AG10803 (cell line): ENCODE data around the gene MEF2A.

ENCODE experiments used
- DNase-seq: peaks from one replicate; pipeline ENCODE4 v3.0.0; 2010; ENCODE audit warnings: low read depth
- H3K4me3 ChIP-seq: 2 replicates; pipeline ENCODE4 v1.5.1; 2011; ENCODE audit warnings: mild to moderate bottlenecking, low read length, control low read depth
- CTCF ChIP-seq: conservative IDR thresholded peaks from 2 replicates; pipeline ENCODE4 v1.5.1; 2011; ENCODE audit warnings: mild to moderate bottlenecking, low read length, control low read depth, inconsistent platforms

The MEF2A gene

DNA sequence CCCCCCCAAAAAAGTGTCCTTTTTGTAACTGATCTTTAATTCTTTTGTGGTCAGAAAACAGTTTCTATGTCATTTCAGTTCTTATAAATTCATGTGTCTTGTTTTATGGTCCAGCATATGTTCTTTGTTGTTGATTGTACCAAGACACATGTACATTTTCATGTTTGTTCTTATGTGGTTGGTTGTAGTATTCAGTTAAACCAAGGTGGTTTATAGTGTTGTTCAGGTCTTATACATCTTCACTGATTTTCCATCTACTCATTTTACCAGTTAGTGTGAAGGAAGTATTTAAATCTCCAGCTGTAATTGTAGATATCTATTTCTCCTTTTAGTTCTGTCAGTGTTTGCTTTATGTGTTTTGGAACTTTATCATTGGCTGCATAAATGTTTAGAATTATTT is 24.0 kb downstream of the MEF2A start:
- no peak for TF ChIP-seq CTCF
- H3K4me3 ChIP-seq: no peak overlapping the region
- no peak for DNase-seq

GRCh38 chr15:99590913-99591646 is 25.3 kb downstream of the MEF2A start:
- no peak for DNase-seq

GRCh38 chr15:99592145-99592791 is 26.5 kb downstream of the MEF2A start:
- no peak overlapping the region for H3K4me3 ChIP-seq
- TF ChIP-seq CTCF: no peak
- DNase-seq: peak; percentile 60

More at GRCh38 chr15:99590913-99591646, 25.3 kb downstream of the MEF2A start:
- no peak overlapping the region for H3K4me3 ChIP-seq
- no peak for TF ChIP-seq CTCF

- no peak overlapping the region for H3K4me3 ChIP-seq
- TF ChIP-seq CTCF: no peak
- DNase-seq: no peak
Observed at GRCh38 chr15:99593070-99593469, 27.3 kb downstream of the MEF2A start.

DNA sequence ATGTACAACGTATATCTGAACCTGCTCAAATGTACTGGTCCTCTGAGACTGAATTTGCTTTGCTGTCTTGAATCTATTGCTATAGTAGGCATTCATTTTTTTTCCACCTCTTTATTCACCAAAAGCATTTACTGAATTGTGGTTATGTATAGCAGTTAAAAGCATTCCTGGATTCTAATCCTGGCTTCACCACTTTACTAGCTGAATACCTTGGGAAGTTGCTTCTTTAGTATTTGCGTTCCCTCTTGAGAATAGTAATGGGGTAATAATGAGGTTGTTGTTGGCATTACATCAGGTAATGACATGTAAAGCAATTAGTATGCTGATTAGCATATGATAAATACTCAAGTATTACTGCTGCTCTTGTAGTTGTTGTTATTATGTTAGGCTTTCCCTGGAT is 29.1 kb downstream of the MEF2A start:
- no peak for TF ChIP-seq CTCF
- no peak for DNase-seq
- no peak overlapping the region for H3K4me3 ChIP-seq

GRCh38 chr15:99598296-99598695 is 32.5 kb downstream of the MEF2A start:
- H3K4me3 ChIP-seq: no peak overlapping the region
- TF ChIP-seq CTCF: no peak

DNA sequence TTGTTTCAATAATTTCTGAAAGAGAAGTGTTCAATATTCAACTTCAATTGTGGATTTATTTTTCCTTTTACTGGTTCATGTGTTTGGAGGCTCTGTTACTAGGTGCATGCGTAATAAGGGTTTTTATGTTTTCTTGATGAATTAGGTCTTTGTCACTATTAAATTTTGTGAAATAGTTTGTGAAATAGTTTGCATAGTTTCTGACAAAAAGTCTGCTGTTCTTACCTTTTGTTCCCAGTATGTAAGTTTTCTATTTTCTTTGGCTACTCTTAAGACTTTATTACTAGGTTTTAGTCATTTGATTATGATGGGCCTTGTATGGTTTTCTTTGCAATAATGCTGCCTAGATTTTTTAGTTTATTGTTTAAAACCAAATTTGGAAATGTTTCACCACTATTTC is 38.0 kb downstream of the MEF2A start:
- TF ChIP-seq CTCF: no peak
- H3K4me3 ChIP-seq: no peak overlapping the region
- peak; percentile 55 for DNase-seq

More at GRCh38 chr15:99598296-99598695, 32.5 kb downstream of the MEF2A start:
- DNase-seq: no peak
